ENCODE measurements around the gene KCNJ1.

Gene KCNJ1

GRCh38 chr11:128881221-128881620 lies 14.1 kb upstream of the KCNJ1 start:
- DNase-seq = no peak

DNA sequence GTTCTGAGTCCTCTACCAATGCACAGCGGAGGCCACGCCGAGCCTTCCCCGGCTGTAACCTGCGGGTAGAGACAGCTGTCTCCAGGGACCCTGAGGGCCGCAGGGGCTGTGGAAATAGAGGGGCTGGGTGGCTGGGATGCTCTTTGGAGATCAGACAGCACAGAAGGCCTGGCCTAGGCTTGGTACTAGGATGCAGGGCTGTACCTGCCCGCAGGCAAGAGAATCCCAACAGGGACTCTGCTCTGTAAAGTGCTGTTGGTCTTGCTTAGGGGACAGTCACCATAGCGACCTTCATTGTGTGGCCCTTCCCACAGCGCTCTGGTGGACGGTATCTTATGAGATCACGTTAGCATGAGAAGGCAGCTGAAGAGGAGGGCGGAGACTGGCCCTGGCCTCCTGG lies 12.7 kb upstream of the KCNJ1 start:
- no peak for DNase-seq

DNA sequence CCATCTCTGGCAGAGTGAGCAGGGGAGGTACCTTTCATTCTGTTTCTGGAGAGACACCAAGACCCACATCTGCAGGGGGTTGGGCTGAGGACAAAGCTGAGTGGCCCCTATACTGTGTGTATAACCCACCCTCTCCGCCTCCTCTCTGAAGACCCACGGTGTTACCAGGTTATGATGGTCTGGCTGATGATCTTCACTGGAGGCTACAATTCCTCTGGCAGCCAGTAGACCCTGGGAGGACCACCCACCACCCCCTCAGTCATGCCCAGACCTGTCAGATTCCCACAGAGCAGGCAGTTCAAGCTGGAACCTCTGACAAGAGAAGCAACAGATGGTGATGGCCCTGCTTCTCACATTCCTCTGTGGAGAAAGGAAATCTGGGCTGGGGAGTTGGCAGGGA lies 11.4 kb upstream of the KCNJ1 start:
- no peak for DNase-seq

GRCh38 chr11:128877726-128878125 lies 10.6 kb upstream of the KCNJ1 start:
- DNase-seq = no peak

- no peak for DNase-seq
Measured at GRCh38 chr11:128876133-128876650, 9.1 kb upstream of the KCNJ1 start.

- no peak for DNase-seq
Measured at GRCh38 chr11:128874427-128874826, 7.3 kb upstream of the KCNJ1 start.

DNA sequence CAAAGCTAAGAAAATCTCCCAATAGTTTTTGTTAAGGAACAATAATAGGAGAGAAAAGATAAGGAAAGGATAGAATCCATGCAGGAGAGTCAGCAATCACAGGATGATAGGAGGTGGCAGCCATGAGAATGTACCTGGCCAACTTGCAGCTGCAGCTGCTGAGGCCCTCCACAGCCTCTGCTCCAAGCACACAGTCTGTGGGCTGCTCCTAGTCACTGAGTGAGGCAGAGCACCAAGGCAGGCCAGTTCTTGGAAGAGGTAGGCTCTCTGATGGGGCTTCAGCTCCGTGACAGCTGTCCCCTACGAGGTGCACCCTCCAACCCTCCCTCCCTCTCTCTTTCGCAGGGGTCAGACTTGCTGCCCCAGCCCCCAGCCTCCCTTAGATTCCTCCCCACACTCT lies 5.5 kb upstream of the KCNJ1 start:
- no peak for DNase-seq

DNA sequence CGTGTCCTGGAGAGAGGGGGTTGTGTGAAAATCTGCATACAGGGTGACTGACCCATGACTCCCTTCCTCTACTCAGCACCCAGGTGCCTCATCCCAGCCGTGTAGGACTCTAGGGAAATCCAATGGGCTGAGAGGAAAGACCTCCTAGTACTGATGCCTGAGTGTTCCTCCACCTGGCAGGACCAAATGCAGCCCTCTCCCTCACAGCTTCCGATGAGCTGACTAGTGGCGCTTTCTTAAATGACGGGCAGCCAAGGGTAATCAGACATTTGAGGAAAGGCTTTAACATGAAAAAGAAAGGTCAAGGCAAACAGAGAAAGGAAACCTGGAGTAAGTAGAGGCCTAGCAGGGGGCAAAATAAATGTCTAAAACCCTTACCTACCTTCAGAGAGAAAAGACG lies 5.0 kb upstream of the KCNJ1 start:
- DNase-seq = no peak

GRCh38 chr11:128871168-128871610 lies 4.1 kb upstream of the KCNJ1 start:
- no peak for DNase-seq

- DNase-seq = no peak
Measured at GRCh38 chr11:128868841-128869671, 2.0 kb upstream of the KCNJ1 start.

- DNase-seq = no peak
Measured at GRCh38 chr11:128865490-128865889, 1.6 kb downstream of the KCNJ1 start.

- DNase-seq = no peak
Measured at GRCh38 chr11:128862908-128863660, 4.0 kb downstream of the KCNJ1 start.

DNA sequence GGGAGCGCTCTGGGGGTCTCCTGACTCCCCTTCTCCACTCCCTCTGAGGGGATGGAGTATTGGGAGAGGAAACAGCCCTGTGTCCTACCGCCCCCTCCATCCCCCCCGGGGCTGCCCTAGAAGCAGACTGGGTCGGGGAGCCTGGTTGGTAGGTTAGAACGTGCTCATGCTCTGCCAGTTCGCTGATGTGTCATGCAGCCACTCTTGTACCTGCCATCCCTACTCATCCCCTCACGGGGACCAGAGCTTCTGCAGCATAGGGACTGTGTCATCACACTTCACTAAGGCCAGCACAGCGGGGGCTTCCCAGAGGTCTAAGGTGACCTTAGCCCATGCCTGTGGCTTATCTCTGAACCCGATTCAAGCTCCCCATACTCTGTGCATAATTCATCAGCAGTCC lies 4.7 kb downstream of the KCNJ1 start:
- DNase-seq = no peak

GRCh38 chr11:128860571-128861361 lies 6.3 kb downstream of the KCNJ1 start:
- DNase-seq = no peak

DNA sequence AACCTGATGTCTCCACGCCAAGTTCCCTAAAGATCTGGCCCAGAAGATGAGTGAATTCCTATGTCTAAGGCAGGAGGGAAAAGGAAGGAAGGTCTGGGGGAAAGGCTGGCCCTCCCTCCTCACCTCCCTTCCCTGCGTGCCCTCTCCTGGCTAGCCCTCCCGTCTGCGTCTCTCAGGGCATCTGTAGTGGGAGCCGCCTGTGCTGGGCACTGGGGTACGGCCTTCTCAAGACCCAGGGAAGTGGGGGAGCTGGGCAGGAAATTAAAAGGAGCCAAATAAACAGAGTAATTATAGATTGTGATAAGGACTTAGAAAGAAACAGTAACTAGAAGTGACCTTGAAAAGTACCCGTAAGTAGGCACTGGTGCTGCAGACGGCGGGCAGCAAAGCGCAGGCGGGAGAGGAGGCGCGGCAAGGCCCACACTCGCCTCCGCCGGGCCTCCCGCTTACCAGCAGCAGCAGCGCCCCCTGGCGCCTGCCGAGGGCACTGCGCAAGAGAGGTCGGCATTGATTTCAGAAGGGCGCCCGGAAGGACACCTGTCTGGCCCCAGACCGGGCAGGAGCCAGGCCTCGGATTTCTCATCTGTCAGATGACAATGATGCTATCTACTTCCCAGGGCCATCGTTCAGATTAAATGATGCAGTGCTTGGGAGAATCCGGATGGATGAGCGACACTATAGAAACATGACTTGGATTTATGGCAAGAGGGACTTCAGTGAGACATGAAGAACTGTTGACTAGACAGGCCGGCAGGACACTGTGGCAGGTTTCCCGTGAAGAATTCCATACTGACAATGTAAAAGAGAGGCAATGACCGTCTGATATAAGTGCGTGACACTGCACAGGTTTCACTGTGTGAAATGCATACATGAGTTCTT lies 7.3 kb downstream of the KCNJ1 start:
- peak; percentile 29 for DNase-seq

- DNase-seq = no peak
Measured at GRCh38 chr11:128857341-128857740, 9.8 kb downstream of the KCNJ1 start.

DNA sequence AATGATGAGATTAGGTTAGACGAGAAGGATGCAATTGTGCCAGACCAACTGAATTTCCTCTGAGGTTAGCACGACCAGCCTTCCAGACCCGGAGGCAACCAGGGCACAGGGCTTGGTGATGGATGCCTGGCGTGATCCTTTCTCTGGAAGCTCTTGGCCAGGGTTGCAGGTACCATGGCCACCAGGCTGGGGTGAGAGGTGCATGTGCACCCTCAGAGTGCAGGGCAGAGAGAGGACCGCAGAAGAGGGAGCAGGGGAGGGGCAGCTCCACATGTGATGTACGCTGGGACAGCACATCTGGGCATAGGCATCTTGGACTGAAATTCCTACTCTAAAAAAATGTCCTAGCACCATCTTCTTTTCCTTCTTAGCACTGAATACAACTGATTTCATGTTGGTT lies 10.9 kb downstream of the KCNJ1 start:
- DNase-seq = no peak

DNA sequence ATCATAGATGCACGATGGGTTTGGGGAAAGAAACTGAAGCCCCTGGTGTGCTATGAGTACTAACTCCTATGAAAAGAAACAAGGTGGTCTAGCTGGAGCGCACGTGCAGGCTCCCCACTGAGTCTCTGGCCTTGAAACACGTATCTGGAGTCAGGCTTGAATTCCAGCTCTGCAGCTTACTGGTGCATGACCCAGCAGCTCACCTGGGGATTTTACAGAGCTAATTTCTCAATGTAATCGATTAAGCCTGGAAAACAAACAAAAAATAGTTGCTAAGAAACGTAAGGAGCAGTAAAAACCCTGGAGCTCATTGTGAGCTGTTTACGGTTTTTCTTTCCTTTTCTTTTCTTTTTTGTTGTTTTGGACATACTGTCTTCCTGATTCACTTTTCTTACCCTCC lies 12.3 kb downstream of the KCNJ1 start:
- DNase-seq = no peak

- no peak for DNase-seq
Measured at GRCh38 chr11:128853559-128853958, 13.5 kb downstream of the KCNJ1 start.

DNA sequence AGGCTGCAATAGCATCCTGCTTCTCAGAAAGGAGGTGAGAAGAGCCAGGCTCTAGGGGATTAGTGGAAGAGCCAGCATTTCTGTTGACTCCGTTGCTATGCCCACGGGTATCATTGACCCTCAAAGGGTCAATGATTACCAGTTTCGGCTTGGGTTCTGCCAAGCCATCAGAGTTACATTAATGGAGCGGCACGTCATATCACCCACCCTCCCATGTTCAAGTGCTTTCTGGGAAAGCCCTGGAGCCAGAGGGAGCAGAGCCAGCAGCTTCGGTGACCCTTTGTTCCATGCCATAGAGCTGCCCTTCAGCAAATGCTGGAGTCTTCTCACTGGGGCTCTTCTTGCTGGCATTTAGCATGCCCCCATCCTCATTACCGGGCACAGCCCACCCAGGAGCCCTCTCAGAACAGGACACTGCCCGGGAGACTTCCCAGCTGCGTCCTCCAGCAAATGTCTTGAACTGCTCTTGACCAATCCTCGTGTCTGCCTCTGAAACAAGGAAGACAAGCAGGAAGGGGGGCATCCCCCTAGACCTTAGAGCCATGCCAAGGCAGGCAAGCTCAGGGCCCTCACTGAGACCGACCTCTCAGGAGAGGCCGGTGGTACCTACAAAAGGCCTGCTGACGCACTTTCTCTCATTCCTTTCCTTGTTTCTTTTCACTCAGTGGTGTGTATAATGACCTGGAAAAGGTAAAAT lies 14.6 kb downstream of the KCNJ1 start:
- DNase-seq = no peak

DNA sequence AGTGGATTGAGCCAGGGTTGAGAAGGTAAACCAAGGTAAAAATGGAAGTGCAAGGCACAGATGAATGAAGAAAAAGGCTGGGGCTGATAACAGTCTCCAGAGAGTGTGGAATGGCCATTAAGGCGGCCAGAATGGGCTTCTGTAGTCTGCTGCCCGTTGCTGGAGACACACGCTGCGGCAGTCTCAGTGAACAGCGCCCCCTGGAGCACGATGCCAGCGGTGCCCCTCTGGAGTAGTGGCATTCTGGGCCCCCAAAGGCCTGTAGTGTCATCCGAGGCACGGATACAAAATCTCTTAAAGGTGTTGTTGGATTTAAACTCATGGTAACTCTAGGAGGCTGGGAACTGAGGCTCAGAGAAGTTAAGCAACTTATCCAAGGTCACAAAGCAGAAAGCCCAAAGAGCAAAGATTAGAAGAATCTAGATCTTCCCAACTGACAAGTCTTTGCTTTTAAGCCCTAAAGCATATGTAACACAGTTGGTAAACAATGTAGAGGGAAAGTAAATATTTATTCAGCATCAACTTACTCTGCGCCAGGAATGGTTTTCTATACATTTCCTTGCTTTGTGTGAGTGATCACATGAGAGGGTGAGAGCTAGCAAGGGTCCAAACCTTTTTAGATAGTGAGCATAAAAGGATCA lies 18.2 kb downstream of the KCNJ1 start:
- DNase-seq = no peak
